Vagina (tissue), 2 donors: Measurements from ENCODE around the gene LY6G6D.

Experiments used
- POLR2A ChIP-seq, 2 donors: fragments of 450-650 bp; IDR thresholded peaks; one replicate each; pipeline ENCODE4 v1.6.1; 2017; ENCODE audit warnings: antibody characterized with exemption in 2 of 2, mild to moderate bottlenecking in 2 of 2, moderate library complexity in 2 of 2
- TF ChIP-seq, protein P1 (sequence below), 3 experiments: fragments of 450-650 bp in 2 of 3; fragments of 200-600 bp in 1 of 3; sonication (generic) in 1 of 3; IDR thresholded peaks; one replicate each; pipeline ENCODE4 v1.5.1; 2017 to 2019; ENCODE audit warnings: antibody characterized with exemption in 3 of 3, mild to moderate bottlenecking in 2 of 3, moderate library complexity in 2 of 3

DNA sequence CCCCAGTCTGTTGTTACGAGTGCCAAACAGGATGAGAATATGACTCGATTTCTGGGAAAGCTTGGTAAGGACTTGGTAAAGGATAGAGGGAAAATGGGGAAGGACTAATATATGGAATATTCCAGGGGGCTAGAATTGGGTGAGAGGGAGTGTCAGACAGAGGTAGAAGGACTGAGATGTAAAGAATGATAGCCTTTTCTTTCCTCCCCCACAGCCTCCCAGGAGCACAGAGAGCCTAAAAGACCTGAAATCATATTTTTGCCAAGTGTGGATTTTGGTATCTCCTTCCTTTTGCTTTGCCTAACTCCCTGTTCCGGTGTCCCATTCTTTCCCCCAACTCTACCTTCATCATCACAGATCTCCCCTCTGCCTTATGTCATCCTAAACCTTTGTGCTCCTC lies 27.7 kb downstream of the LY6G6D start:
- TF ChIP-seq, protein P1, sequence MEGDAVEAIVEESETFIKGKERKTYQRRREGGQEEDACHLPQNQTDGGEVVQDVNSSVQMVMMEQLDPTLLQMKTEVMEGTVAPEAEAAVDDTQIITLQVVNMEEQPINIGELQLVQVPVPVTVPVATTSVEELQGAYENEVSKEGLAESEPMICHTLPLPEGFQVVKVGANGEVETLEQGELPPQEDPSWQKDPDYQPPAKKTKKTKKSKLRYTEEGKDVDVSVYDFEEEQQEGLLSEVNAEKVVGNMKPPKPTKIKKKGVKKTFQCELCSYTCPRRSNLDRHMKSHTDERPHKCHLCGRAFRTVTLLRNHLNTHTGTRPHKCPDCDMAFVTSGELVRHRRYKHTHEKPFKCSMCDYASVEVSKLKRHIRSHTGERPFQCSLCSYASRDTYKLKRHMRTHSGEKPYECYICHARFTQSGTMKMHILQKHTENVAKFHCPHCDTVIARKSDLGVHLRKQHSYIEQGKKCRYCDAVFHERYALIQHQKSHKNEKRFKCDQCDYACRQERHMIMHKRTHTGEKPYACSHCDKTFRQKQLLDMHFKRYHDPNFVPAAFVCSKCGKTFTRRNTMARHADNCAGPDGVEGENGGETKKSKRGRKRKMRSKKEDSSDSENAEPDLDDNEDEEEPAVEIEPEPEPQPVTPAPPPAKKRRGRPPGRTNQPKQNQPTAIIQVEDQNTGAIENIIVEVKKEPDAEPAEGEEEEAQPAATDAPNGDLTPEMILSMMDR (IDR thresholded peaks at IDR 0.05), result no peak
- no peak for TF ChIP-seq POLR2A (IDR thresholded peaks at IDR 0.05)
